ENCODE results near the gene PGAP6. TPM values are rescaled to one million over a fixed set of nuclear protein-coding genes. Genes with fewer than 3 reads are reported as not detected.

PGAP6 gene
- polyA plus RNA-seq, 3 donors: 56.7 to 71.2 (median 60.6) TPM

DNA sequence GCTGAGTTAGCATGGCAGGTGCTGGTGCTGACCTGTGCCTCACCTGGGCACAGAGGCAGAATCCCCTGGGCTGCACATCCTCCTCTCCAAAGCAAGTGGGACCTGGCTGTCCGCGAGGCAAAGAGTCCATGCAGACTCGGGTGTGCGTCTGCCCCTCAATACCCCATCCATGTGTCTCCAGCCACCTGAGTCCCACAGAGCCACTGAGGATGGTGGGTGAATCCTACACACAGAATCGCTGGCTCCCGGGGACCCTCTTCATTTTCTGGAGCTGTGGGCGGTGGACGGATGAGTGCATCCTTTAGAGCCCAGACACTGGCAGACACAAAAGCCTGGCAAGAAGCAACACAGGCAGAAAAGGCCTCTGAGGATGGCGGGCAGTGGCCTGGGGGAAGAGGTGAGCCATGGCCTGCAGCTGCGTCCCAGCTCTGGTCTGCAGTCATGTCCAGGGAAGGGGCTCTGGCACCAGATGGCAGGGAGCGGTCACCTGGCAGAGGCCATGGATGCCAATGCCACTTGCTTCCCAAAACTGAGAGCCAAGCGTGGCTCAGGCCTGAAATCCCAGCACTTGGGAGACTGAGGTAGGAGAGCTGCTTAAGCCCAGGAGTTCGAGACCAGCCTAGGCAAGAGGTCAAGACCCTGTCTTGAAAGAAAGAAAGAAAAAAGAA, 59.2 kb downstream of the PGAP6 start:
- DNase-seq (ENCODE audit: extremely low read depth in 1 of 11, low read depth in 9 of 11, low spot score in 4 of 11): no peak

DNA sequence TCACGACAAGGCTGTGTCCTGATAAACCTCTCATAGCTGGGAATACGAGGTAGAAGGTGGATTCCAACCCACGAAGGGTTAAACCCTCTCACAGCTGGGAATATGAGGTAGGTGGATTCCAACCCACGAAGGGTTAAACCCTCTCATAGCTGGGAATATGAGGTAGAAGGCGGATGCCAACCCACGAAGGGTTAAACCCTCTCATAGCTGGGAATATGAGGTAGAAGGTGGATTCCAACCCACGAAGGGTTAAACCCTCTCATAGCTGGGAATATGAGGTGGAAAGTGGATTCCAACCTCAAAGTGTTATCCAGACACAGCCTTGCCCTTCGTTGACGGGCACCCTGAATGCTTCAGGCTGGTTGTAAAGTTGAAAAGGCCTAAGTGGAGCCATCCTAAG, 60.2 kb downstream of the PGAP6 start:
- no peak for DNase-seq (ENCODE audit: extremely low read depth in 1 of 11, low read depth in 9 of 11, low spot score in 4 of 11)

Other genes with a start within 250 kb of the PGAP6 start
- gene NPRL3, start 243.3 kb downstream of the PGAP6 start, polyA plus RNA-seq (ENCODE audit: insufficient read length in 3 of 3): 10 to 100 TPM; 28.6 to 31.4 (median 31.2) TPM
- 1 to 10 TPM in 2 of 3 donors, not detected in 1; 1.4 to 1.6 TPM for gene HBZ, start 229.3 kb downstream of the PGAP6 start, polyA plus RNA-seq (ENCODE audit: insufficient read length in 3 of 3)
- 1 to 10 TPM; 5.0 to 5.2 (median 5.0) TPM for gene HBM, start 216.0 kb downstream of the PGAP6 start, polyA plus RNA-seq (ENCODE audit: insufficient read length in 3 of 3)
- gene HBA2, start 209.1 kb downstream of the PGAP6 start, polyA plus RNA-seq (ENCODE audit: insufficient read length in 3 of 3): 1,000 to 10,000 TPM in 2 of 3 donors, 100 to 1,000 TPM in 1; 873 to 1,661 (median 1,303) TPM
- 1,000 to 10,000 TPM in 1 of 3 donors, 100 to 1,000 TPM in 2; 591 to 1,202 (median 749) TPM for gene HBA1, start 205.3 kb downstream of the PGAP6 start, polyA plus RNA-seq (ENCODE audit: insufficient read length in 3 of 3)
- gene HBQ1, start 201.5 kb downstream of the PGAP6 start, polyA plus RNA-seq (ENCODE audit: insufficient read length in 3 of 3): under 1 TPM; 0.67 to 0.98 (median 0.78) TPM
- 100 to 1,000 TPM; 120 to 175 (median 128) TPM for gene LUC7L, start 152.5 kb downstream of the PGAP6 start, polyA plus RNA-seq (ENCODE audit: insufficient read length in 3 of 3)
- gene FAM234A, start 147.2 kb downstream of the PGAP6 start, polyA plus RNA-seq (ENCODE audit: insufficient read length in 3 of 3): 10 to 100 TPM; 72.6 to 86.1 (median 82.5) TPM
- 1 to 10 TPM in 2 of 3 donors, under 1 TPM in 1; 0.89 to 2.2 (median 2.0) TPM for gene RGS11, start 106.0 kb downstream of the PGAP6 start, polyA plus RNA-seq (ENCODE audit: insufficient read length in 3 of 3)
- 1 to 10 TPM; 1.3 to 6.1 (median 2.6) TPM for gene ARHGDIG, start 101.4 kb downstream of the PGAP6 start, polyA plus RNA-seq (ENCODE audit: insufficient read length in 3 of 3)
- 1 to 10 TPM in 2 of 3 donors, under 1 TPM in 1; 0.73 to 2.5 (median 1.6) TPM for gene PDIA2, start 98.8 kb downstream of the PGAP6 start, polyA plus RNA-seq (ENCODE audit: insufficient read length in 3 of 3)
- gene AXIN1, start 29.3 kb downstream of the PGAP6 start, polyA plus RNA-seq (ENCODE audit: insufficient read length in 3 of 3): 10 to 100 TPM; 14.1 to 23.7 (median 22.2) TPM
- gene MRPL28, start 11.4 kb downstream of the PGAP6 start, polyA plus RNA-seq (ENCODE audit: insufficient read length in 3 of 3): 10 to 100 TPM; 55.3 to 90.5 (median 65.3) TPM
- 100 to 1,000 TPM; 108 to 146 (median 134) TPM for gene NME4, start 15.2 kb upstream of the PGAP6 start, polyA plus RNA-seq (ENCODE audit: insufficient read length in 3 of 3)
- gene DECR2, start 19.9 kb upstream of the PGAP6 start, polyA plus RNA-seq (ENCODE audit: insufficient read length in 3 of 3): 10 to 100 TPM; 20.7 to 47.6 (median 21.2) TPM
- gene RAB11FIP3, start 43.7 kb upstream of the PGAP6 start, polyA plus RNA-seq (ENCODE audit: insufficient read length in 3 of 3): 100 to 1,000 TPM in 2 of 3 donors, 10 to 100 TPM in 1; 96.3 to 159 (median 104) TPM
- 10 to 100 TPM; 23.2 to 37.7 (median 35.0) TPM for gene CAPN15, start 145.7 kb upstream of the PGAP6 start, polyA plus RNA-seq (ENCODE audit: insufficient read length in 3 of 3)
- gene PRR35, start 178.4 kb upstream of the PGAP6 start, polyA plus RNA-seq (ENCODE audit: insufficient read length in 3 of 3): 10 to 100 TPM in 2 of 3 donors, 1 to 10 TPM in 1; 5.7 to 14.0 (median 14.0) TPM
- 1 to 10 TPM; 5.1 to 8.9 (median 8.1) TPM for gene NHLRC4, start 185.0 kb upstream of the PGAP6 start, polyA plus RNA-seq (ENCODE audit: insufficient read length in 3 of 3)
- 10 to 100 TPM; 49.0 to 82.6 (median 66.2) TPM for gene PIGQ, start 188.0 kb upstream of the PGAP6 start, polyA plus RNA-seq (ENCODE audit: insufficient read length in 3 of 3)
- gene RAB40C, start 208.1 kb upstream of the PGAP6 start, polyA plus RNA-seq (ENCODE audit: insufficient read length in 3 of 3): 10 to 100 TPM; 14.3 to 32.5 (median 23.6) TPM
- 1 to 10 TPM; 1.3 to 2.0 (median 2.0) TPM for gene WFIKKN1, start 249.0 kb upstream of the PGAP6 start, polyA plus RNA-seq (ENCODE audit: insufficient read length in 3 of 3)

All from renal cortex interstitium (tissue), 11 donors.